Tibial nerve (tissue), 4 donors: ENCODE measurements around the gene CKAP5.

Experiments used
- EP300 ChIP-seq, 2 donors: sonication (generic); formaldehyde crosslinking; IDR thresholded peaks; one replicate each; pipeline ENCODE4 v1.6.1; 2017; ENCODE audit warnings: antibody characterized with exemption in 2 of 2, mild to moderate bottlenecking in 1 of 2
- TF ChIP-seq, protein P1 (sequence below), 5 experiments: fragments of 200-600 bp in 3 of 5; fragments of 450-650 bp in 2 of 5; sonication (generic) in 3 of 5; IDR thresholded peaks; one replicate each; pipeline ENCODE4 v1.5.1; 2016 to 2019; ENCODE audit warnings: antibody characterized with exemption in 5 of 5, mild to moderate bottlenecking in 3 of 5, moderate library complexity in 2 of 5

DNA sequence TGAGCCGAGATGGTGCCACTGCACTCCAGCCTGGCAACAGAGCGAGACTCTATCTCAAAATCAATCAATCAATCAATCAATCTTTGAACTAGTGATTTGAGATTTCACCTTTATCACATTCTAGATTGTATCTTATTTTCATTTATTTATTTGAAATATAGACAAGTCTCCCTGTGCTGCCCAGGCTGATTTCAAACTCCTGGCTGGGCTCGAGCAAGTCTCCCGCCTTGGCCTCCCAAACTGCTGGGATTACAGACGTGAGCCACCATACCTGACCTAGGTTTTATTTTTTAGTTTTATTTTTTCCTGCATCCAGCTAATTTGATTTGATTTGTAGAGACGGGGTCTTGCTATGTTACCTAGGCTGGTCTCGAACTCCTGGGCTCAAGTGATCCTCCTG, 109.9 kb downstream of the CKAP5 start:
- TF ChIP-seq EP300 (IDR thresholded peaks at IDR 0.05), result no peak
- TF ChIP-seq, protein P1, sequence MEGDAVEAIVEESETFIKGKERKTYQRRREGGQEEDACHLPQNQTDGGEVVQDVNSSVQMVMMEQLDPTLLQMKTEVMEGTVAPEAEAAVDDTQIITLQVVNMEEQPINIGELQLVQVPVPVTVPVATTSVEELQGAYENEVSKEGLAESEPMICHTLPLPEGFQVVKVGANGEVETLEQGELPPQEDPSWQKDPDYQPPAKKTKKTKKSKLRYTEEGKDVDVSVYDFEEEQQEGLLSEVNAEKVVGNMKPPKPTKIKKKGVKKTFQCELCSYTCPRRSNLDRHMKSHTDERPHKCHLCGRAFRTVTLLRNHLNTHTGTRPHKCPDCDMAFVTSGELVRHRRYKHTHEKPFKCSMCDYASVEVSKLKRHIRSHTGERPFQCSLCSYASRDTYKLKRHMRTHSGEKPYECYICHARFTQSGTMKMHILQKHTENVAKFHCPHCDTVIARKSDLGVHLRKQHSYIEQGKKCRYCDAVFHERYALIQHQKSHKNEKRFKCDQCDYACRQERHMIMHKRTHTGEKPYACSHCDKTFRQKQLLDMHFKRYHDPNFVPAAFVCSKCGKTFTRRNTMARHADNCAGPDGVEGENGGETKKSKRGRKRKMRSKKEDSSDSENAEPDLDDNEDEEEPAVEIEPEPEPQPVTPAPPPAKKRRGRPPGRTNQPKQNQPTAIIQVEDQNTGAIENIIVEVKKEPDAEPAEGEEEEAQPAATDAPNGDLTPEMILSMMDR (IDR thresholded peaks at IDR 0.05), result no peak
